CD4-positive, alpha-beta T cell treated with Interleukin-4 for 4 hours (primary cell): ENCODE results near the gene OTOG.
A peak's percentile ranks its signal among the peaks of the same experiment; 100 is the strongest.

Experiments
- DNase-seq: peaks from one replicate; pipeline ENCODE4 v3.0.0-alpha.2; 2020

The OTOG gene

DNA sequence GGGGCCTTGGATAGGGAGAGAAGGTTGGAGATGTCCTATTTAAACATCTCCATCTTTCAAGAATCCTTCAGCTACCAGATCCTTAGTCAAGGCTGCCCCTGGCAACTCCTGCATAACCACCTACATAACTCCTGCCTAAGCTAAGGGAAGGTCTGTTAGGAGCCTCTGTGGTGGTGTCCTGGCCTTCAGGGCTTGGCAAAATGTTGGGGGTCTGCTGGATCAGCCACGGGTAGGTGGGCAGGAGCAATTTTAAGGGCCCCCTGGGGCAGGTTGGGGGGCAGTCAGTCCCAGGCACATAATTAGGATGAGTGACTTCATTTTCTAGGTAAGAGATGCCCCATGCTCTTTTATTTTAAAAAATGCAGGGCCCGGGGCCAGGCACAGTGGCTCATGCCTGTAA is 28.7 kb upstream of the OTOG start:
- no peak for DNase-seq

- no peak for DNase-seq
Measured at GRCh38 chr11:17519061-17519885, 27.8 kb upstream of the OTOG start.

DNA sequence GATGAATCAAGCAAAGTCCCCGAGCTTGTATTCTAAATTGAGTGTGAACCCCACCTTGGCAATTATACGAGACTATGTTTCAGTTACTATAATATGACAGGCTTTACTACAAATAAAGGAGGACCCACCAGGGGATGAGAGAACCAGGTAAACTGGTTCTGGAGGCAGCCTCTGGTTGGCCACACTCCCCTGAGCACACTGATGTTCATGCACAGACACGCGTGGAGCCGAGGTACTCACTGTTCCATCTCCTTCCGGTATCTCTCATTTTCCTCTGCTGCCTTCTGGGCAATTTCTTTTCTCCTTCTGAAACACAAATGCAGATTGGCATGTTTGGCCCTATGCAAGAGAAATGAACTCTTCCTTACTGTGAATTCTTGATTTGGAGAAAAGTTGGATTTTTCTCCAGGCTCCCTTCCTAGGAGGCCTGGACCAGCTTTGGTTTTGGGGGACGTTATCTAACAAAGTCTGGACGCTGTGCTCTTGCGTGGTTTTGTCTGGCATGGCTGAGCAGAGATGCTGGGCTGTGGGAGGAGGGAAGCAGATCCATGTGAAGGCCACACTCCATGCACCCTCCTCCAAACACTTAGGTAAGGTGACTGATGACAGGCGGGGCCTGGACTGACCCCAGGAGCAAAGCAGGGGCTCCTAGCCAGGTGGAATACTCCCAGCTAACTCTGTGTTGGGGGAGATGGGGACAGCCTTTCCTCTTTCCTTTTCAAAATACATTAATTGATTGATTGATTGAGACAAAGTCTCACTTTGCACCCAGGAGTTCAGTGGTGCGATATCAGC is 25.8 kb upstream of the OTOG start:
- no peak for DNase-seq

GRCh38 chr11:17522655-17523054 is 24.4 kb upstream of the OTOG start:
- no peak for DNase-seq

DNA sequence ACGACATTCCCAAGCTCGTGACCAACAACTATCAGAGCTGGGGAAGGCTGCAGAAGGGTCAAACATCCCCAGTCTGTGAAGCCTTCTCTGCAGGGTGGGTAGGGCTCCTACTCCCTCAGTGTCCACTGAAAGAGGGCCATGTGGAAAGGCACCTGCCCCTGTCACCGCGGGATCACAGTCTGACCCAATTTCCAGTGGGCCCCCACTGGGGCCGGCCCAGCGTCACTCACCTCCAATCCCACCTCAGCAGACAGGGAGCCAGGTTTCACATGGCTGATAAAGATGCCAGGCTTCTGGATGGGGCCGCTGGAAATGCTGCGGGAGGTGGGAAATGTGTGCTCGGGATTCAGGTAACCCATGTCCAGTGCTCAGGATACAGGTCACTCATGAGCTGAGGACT is 22.8 kb upstream of the OTOG start:
- DNase-seq: no peak

DNA sequence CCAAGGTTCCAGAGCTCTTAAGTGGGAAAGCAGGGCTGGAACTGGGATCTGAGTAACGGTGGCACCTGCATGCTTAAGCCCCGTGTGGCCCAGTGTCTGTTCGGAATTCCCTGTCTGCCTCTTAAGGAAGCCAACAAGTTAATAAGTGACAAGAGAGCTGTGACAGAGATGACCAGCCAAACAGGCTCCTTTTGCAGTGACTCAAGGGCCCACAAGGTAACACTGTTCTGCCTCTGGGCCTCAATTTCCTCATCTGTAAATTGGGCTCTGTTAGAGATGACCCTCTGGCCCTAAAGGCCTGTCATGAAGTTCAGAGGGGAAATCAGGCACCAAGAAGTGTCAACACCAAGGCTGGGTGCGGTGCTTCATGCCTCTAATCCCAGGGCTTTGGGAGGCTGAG is 21.5 kb upstream of the OTOG start:
- DNase-seq: no peak

DNA sequence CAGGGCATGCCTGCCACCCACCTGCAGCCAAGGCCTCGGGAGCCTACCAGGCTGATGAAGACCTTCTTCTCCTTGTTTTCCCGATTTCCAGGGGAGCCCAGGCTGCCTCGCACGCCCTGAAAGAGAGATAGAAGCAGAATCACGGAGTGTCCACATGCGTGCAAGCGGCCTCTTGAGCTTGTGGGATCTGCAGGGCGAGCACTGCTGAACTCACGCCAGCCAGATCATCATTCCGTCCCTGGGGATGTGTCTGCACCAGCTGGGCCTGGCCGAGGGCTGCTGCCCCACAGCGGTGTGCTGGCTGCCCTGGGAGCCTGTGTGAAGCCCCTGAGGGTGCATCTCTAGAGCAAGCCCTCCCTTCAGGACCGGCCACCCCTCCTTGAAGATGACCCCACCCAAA is 20.7 kb upstream of the OTOG start:
- DNase-seq: no peak

GRCh38 chr11:17526931-17527627 is 20.0 kb upstream of the OTOG start:
- no peak for DNase-seq

DNA sequence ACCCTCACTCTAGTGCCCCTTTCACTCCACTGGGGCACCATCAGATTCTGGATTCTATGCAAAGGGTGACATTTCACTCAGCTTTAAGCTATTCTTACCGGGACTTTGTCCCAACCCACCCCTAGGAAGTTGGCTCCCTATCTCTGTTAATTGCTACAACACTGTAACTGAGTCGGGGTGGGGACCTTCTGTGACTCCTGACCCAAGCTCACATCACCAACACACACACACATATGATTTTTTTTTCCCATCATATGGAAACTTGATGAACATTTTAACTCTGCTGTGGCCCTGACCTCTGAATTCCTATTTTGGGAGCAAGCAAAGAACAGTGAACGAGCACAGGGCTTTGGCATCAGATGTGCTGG is 19.4 kb upstream of the OTOG start:
- no peak for DNase-seq

DNA sequence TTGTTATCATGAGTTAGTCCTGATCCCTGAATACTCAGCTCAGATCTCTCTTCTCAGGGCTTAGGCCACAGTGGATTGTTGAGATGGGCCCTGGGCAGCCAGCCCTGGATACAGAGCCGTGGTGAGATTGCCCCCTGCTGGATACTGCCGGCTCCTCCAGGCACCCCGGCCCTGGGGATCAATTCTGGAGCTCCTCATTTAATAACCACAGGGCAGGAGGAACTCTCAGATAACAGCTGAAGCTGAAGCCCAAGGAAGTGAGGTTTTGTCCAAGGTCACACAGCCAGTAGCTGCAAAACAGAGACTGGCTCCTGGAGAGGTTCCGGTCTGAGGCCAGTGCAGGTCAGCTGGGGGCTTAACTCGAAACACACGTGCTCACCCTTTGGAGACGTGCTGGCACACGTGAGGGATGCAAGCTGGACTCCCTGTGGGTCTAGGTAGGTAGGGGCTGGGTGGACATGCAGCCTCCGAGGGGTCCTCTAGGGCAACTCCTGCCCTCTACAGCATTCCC is 18.8 kb upstream of the OTOG start:
- peak; percentile 18 for DNase-seq

- DNase-seq: no peak
Measured at GRCh38 chr11:17528906-17529843, 17.9 kb upstream of the OTOG start.

DNA sequence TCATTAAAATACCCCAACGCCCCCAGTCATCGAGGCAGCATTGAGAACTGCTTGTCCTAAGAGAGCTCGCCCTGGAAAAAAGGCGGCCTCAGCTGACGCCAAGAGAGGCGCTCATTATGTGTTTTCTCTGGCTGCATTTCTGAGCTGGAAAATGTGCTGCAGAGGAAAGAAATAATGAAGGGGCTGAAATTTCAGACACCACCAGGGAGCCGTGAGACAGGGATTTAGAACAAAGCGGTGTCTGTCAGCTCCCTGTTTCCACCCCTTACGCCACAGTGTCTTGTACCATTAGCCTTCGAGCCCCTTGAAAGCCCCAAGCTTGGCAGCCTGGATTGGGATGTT is 17.2 kb upstream of the OTOG start:
- no peak for DNase-seq

DNA sequence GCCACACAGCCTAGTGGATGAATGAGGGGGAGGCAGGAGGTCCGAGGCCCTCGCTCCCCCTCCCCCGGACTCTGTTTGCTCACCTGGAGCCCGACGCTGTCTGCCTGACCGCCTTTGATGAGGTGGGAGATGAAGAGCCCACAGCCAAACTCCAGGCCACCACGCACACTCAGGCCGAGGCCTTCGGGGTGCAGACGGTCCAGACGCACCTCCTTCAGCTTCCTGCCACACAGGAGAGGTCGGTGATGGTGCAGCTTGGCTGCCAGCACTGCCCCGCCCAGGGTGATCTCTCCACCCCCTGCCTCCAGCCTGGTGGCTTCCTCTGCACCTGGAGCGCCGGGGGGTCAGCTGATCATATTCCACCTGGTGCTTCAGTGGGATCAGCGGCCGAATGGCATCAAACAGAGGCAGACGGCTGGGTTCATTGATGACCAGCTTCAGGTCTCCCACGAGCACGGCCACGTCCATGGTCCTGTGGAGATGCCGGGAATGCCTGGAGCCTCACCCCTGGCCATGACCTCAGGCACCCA is 15.9 kb upstream of the OTOG start:
- no peak for DNase-seq

GRCh38 chr11:17531636-17532113 is 15.4 kb upstream of the OTOG start:
- DNase-seq: no peak

- no peak for DNase-seq
Measured at GRCh38 chr11:17532784-17533183, 14.3 kb upstream of the OTOG start.

- no peak for DNase-seq
Measured at GRCh38 chr11:17533341-17533740, 13.7 kb upstream of the OTOG start.

DNA sequence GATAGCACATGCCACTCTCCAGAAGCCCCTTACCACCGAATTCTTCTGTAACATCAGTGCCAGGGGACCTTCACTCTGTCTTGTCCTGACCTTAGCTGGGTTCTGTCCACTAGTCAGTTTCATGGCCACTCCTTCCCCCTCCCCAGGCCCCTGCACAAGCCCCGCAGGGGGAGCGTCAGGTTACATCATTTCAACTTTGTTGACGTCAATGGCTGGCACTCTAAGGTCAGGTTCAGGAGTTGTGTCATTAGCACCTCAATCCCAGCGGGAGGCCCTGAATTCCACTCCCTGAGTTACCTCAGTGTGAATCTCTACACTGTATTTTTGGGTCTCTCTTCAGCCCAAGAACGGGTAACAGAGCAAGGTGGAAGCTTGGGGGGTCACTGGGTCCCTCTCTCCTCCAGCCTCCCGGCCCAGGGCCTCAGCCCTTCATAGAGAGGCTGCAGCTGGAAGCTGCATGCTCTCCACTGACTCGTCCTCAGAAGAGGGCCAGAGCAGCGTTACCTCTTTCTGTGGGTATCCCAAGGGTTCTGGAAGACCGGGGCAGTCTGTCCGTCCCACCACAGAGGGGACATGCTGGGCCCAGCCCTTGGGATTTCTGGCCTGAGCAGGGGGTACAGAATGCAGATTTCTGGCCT is 13.2 kb upstream of the OTOG start:
- no peak for DNase-seq

GRCh38 chr11:17535488-17535887 is 11.6 kb upstream of the OTOG start:
- no peak for DNase-seq

GRCh38 chr11:17537261-17537660 is 9.8 kb upstream of the OTOG start:
- no peak for DNase-seq

DNA sequence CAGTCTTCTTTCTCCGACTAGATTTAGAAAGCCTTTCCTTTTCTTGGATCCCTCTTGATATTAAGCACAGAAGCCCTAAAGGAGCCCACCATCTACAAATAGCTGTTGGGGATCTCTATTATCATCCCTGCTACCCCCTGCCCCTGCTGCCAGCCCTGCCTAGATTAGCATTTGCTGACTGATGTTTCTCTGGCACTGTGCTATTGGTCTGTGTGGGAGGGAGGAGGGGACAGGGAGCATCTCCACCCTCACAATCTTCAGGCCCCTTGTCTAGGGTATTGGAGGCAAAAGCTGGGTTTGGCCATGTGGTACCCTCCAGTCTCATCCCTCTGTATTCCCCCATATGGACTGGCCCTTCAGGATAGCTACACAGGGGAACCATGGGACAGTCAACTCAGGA is 9.0 kb upstream of the OTOG start:
- DNase-seq: no peak

DNA sequence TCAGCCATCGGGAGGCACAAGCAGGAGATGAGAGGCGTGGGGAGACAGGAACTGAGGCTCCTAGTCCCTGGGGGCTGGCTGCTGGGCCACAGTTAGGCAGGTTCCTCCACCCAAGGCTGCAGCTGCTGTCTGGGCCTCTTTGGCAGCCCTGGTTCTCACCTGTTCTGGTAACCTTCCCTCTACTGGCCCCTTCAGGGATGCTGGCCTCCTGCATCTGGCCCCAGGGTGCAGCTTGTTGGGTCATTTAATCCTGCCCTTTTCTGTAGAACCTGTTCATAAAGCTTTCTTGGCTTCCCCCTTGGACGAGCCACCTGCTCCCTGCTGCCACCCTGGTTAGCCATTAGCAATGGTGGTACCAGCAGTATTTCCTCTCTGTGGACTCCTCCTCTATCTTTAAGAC is 8.3 kb upstream of the OTOG start:
- DNase-seq: no peak

GRCh38 chr11:17540807-17541206 is 6.3 kb upstream of the OTOG start:
- DNase-seq: no peak
